SK-N-SH (cell line): Measurements from ENCODE around the gene CDKN2D. TPM values are rescaled to one million over a fixed set of nuclear protein-coding genes. Genes with fewer than 3 reads are reported as not detected.

ENCODE experiments used
- CTCF ChIA-PET: fragments of 300-600, 350-600 bp; formaldehyde crosslinking; extraction: SDS; loops from one replicate; lab custom pipeline; 2021; lab: Yijun Ruan, JAX
- POLR2A ChIA-PET: fragments of 350-600 bp; sonication (Branson Sonifier 250); formaldehyde crosslinking; extraction: SDS; loops from one replicate; lab custom pipeline; 2020; ENCODE audit warnings: antibody characterized with exemption, inconsistent platforms; lab: Yijun Ruan, JAX
- DNase-seq: peaks from one replicate; pipeline ENCODE4 v3.0.0; 2012
- H2AFZ ChIP-seq: fragments of 200-600 bp; sonication (generic); 2 replicates; pipeline ENCODE4 v1.8.1; 2016; ENCODE audit warnings: antibody characterized with exemption, mild to moderate bottlenecking, low read depth
- H3F3A ChIP-seq: fragments of 200-600 bp; sonication (generic); replicated peaks from 2 replicates; pipeline ENCODE3; 2016; ENCODE audit warnings: antibody characterized with exemption, mild to moderate bottlenecking; ENCODE audit not compliant: insufficient read depth
- H3K27ac ChIP-seq, 2 experiments: fragments of 200-500 bp in 1 of 2; fragments of 200-600 bp in 1 of 2; sonication (Bioruptor generic) in 1 of 2; sonication (generic), shearing (Covaris generic) in 1 of 2; 2 replicates each; pipeline versions ENCODE4 v1.5.1 to v1.6.1; 2014 to 2016; ENCODE audit warnings: low read depth in 2 of 2, inconsistent platforms in 1 of 2, low read length in 1 of 2, mild to moderate bottlenecking in 1 of 2, mixed read lengths in 1 of 2
- H3K27me3 ChIP-seq: fragments of 200-600 bp; sonication (generic), shearing (Covaris generic); 2 replicates; pipeline ENCODE4 v1.6.1; 2016; ENCODE audit warnings: mixed run types; ENCODE audit not compliant: insufficient read depth
- H3K36me3 ChIP-seq, 2 experiments: fragments of 200-500 bp in 1 of 2; fragments of 200-600 bp in 1 of 2; sonication (Bioruptor generic) in 1 of 2; sonication (generic) in 1 of 2; replicated peaks in 1 of 2; 2 replicates each; pipeline versions ENCODE3 to v1.5.1; 2014 to 2016; ENCODE audit warnings: low read length in 1 of 2, mild to moderate bottlenecking in 1 of 2; ENCODE audit not compliant: insufficient read depth in 2 of 2, control insufficient read depth in 1 of 2
- H3K4me1 ChIP-seq, 2 experiments: fragments of 200-500 bp in 1 of 2; fragments of 200-600 bp in 1 of 2; sonication (Bioruptor generic) in 1 of 2; sonication (generic), shearing (Covaris generic) in 1 of 2; 2 replicates each; pipeline versions ENCODE4 v1.5.1 to v1.6.1; 2014 to 2016; ENCODE audit warnings: low read depth in 1 of 2, low read length in 1 of 2, mixed run types in 1 of 2; ENCODE audit not compliant: insufficient read depth in 2 of 2, control insufficient read depth in 1 of 2
- H3K4me2 ChIP-seq: fragments of 200-600 bp; sonication (generic), shearing (Covaris generic); 2 replicates; pipeline ENCODE4 v1.6.1; 2017; ENCODE audit warnings: mixed run types
- H3K4me3 ChIP-seq, 2 experiments: fragments of 200-500 bp in 1 of 2; fragments of 200-600 bp in 1 of 2; sonication (Bioruptor generic) in 1 of 2; sonication (generic), shearing (Covaris generic) in 1 of 2; 2 replicates each; pipeline versions ENCODE4 v1.5.1 to v1.8.1; 2014 to 2016; ENCODE audit warnings: low read depth in 2 of 2, inconsistent platforms in 1 of 2, low read length in 1 of 2, mild to moderate bottlenecking in 1 of 2, mixed read lengths in 1 of 2, moderate library complexity in 1 of 2
- H3K79me2 ChIP-seq: fragments of 200-600 bp; sonication (generic); 2 replicates; pipeline ENCODE4 v1.8.1; 2017; ENCODE audit warnings: mild to moderate bottlenecking; ENCODE audit not compliant: insufficient read depth
- H3K9ac ChIP-seq: fragments of 200-600 bp; sonication (generic); 2 replicates; pipeline ENCODE4 v1.6.1; 2017; ENCODE audit warnings: mixed run types
- H3K9me2 ChIP-seq: fragments of 200-600 bp; sonication (generic); 2 replicates; pipeline ENCODE4 v1.6.1; 2017; ENCODE audit warnings: mixed run types
- H3K9me3 ChIP-seq: fragments of 200-600 bp; sonication (generic); 2 replicates; pipeline ENCODE4 v1.6.1; 2017; ENCODE audit warnings: mixed run types, mild to moderate bottlenecking, moderate library complexity
- H4K20me1 ChIP-seq: fragments of 200-600 bp; sonication (generic); 2 replicates; pipeline ENCODE4 v1.6.1; 2017; ENCODE audit warnings: mild to moderate bottlenecking, mixed run types; ENCODE audit not compliant: insufficient read depth
- EZH2phosphoT487 ChIP-seq: fragments of 200-600 bp; sonication (generic); IDR thresholded peaks from 2 replicates; pipeline ENCODE4 v1.6.1; 2017; ENCODE audit warnings: low read depth, mixed run types, mild to moderate bottlenecking, antibody characterized with exemption, moderate library complexity, borderline replicate concordance
- FOSL2 ChIP-seq: IDR thresholded peaks from 2 replicates; pipeline ENCODE4 v1.4.0; 2012; ENCODE audit warnings: low read depth, mild to moderate bottlenecking, moderate library complexity, borderline replicate concordance
- FOXM1 ChIP-seq: IDR thresholded peaks from 2 replicates; pipeline ENCODE4 v1.4.0; 2012; ENCODE audit warnings: low read depth, mild to moderate bottlenecking
- GABPA ChIP-seq: IDR thresholded peaks from 2 replicates; pipeline ENCODE4 v1.4.0; 2012; ENCODE audit warnings: low read depth, mild to moderate bottlenecking
- GATA2 ChIP-seq: sonication (generic); formaldehyde crosslinking; IDR thresholded peaks from 2 replicates; pipeline ENCODE4 v1.5.0; 2020; ENCODE audit warnings: mild to moderate bottlenecking, missing genetic modification reagents
- JUND ChIP-seq: IDR thresholded peaks from 2 replicates; pipeline ENCODE4 v1.4.0; 2012
- NFIC ChIP-seq: IDR thresholded peaks from 2 replicates; pipeline ENCODE4 v1.4.0; 2012; ENCODE audit warnings: borderline replicate concordance
- NRF1 ChIP-seq: IDR thresholded peaks from 2 replicates; pipeline ENCODE4 v1.6.1; 2012; ENCODE audit warnings: low read depth, mild to moderate bottlenecking, low read length
- SIN3A ChIP-seq: IDR thresholded peaks from 2 replicates; pipeline ENCODE4 v1.6.1; 2012; ENCODE audit warnings: low read depth, mild to moderate bottlenecking, low read length, moderate library complexity, borderline replicate concordance
- TEAD4 ChIP-seq: IDR thresholded peaks from 2 replicates; pipeline ENCODE4 v1.4.0; 2012; ENCODE audit warnings: mild to moderate bottlenecking, borderline replicate concordance; ENCODE audit not compliant: insufficient read depth
- USF2 ChIP-seq: fragments of 150-350 bp; IDR thresholded peaks from 2 replicates; pipeline ENCODE4 v1.6.1; 2017; ENCODE audit warnings: antibody characterized with exemption, low read length, low read depth, borderline replicate concordance
- YY1 ChIP-seq: IDR thresholded peaks from 2 replicates; pipeline ENCODE4 v1.4.0; 2012; ENCODE audit warnings: low read depth, mild to moderate bottlenecking
- ZBTB33 ChIP-seq: IDR thresholded peaks from 2 replicates; pipeline ENCODE4 v1.4.0; 2012; ENCODE audit warnings: low read depth, borderline replicate concordance
- WGBS: methylation state at CpG from one replicate; pipeline ENCODE4 v1.1.6; 2017; ENCODE audit warnings: low lambda C conversion rate; 5-methylcytosine and 5-hydroxymethylcytosine counted together
- polyA plus RNA-seq, 3 experiments: library from polyadenylated mRNA; depleted of rRNA; stranded (reverse); fragments of >200 nt; gene quantifications; 2 replicates each; pipeline ENCODE4 v1.2.3, GENCODE V29; 2012
- TF ChIP-seq, protein P1 (sequence below): IDR thresholded peaks from 2 replicates; pipeline ENCODE4 v1.4.0; 2012; ENCODE audit warnings: low read depth
- TF ChIP-seq, protein P2 (sequence below): fragments of 150-350 bp; IDR thresholded peaks from 2 replicates; pipeline ENCODE4 v1.6.1; 2016; ENCODE audit warnings: mild to moderate bottlenecking, low read depth, low read length
- TF ChIP-seq, protein P3 (sequence below): IDR thresholded peaks from 2 replicates; pipeline ENCODE4 v1.4.0; 2012; ENCODE audit warnings: low read depth, borderline replicate concordance

CDKN2D gene
- polyA plus RNA-seq, 1 of the 3 experiments (the other 2 are of a cell fraction): 13.1 TPM

DNA sequence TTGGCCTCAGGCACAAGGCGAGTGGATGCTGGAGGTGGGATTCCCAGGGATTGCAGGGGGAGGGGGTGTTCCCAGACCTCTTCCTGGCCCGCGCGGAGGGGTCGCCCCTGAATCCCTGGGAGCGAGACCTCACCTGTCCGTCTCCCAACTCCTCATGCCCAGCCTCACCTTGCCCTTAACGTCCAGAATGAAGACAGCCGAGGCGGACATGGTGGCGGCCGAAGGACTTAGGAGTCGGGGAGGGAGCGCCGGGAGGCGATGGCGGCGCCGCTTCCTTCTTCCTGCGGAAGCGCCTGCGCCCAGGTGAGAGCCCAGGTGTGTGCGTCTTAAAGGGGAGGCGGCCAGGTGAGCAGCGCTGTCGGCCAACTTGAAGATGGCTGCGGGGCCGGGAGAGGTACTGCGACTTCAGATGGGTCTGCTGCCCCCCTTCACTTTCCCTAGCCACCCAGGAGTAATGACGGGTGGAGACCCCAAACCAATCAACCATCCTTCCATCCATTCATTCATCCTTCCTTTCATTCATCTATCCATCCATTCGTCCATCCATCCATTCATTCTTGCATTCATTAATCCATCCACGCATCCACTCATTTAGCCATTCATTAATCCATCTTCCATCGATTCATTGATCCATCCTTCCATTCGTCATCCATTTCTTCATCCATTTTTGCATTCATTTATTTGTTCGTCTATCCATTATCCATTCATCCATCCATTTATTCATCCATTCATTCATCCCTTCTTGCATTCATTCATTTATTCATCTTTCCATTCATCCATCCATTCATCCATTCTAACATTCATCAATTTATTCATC is 18.5 kb upstream of the CDKN2D start, which contains the start of gene AP1M2:
AP1M2 (minus strand) TSS at position 291 of the 817 bp plus-strand sequence; CDS start at position 210, 81 bp downstream.
- WGBS: 32% methylated on average over 21 of the region's 35 CpGs
- Histone ChIP-seq H3K36me3 (no peaks in the 10 kb centered on the region), H3K9ac (no peak within 1 kb of the TSS), H3K9me2 (no peaks in the 10 kb centered on the region), H2AFZ (no peak within 1 kb of the TSS), H3K79me2 (no peaks in the 10 kb centered on the region), H3K4me2 (no peak within 1 kb of the TSS), H3F3A (no peaks in the 10 kb centered on the region), H3K4me1 (no peaks in the 10 kb centered on the region), H3K27ac (no peak within 1 kb of the TSS), H4K20me1 (no peaks in the 10 kb centered on the region), H3K4me3 (no peak within 1 kb of the TSS), H3K27me3 (peaks cover 23% of the 10 kb centered on the region; the same call in 1 of the 2 replicates), H3K9me3 (no peaks in the 10 kb centered on the region)
- ChIA-PET CTCF (interaction anchor here (8.2 to 9.1 kb wide), 2 partner anchors 59 to 112 kb away, joined by 163 to 330 read pairs; partner anchors contain the start of gene QTRT1), POLR2A (no interaction called here)
- DNase-seq: no peak
- TF ChIP-seq GATA2 (CRISPR knock-in tag) (no peak), GABPA (no peak), EZH2phosphoT487 (no peak), FOSL2 (no peak), ZBTB33 (no peak)
- TF ChIP-seq, protein P1, sequence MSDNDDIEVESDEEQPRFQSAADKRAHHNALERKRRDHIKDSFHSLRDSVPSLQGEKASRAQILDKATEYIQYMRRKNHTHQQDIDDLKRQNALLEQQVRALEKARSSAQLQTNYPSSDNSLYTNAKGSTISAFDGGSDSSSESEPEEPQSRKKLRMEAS: no peak
- TF ChIP-seq, protein P2, sequence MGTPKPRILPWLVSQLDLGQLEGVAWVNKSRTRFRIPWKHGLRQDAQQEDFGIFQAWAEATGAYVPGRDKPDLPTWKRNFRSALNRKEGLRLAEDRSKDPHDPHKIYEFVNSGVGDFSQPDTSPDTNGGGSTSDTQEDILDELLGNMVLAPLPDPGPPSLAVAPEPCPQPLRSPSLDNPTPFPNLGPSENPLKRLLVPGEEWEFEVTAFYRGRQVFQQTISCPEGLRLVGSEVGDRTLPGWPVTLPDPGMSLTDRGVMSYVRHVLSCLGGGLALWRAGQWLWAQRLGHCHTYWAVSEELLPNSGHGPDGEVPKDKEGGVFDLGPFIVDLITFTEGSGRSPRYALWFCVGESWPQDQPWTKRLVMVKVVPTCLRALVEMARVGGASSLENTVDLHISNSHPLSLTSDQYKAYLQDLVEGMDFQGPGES: no peak

DNA sequence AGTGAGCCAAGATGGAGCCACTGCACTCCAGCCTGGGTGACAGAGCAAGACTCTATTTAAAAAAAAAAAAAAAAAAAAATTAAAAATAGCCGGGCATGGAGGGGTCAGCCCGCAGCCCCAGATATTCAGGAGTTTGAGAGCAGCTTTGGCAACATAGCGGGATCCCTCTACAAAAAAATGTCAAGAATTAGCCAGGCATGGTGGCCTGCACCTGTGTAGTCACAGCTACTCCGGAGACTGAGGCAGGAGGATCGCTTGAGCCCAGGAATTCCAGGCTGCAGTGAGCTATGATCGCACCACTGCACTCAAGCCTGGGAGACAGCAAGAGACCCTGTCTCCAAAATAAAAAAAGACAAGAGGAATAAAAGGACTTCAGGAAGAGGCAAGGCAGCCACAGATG is 17.6 kb upstream of the CDKN2D start:
- Histone ChIP-seq H3K79me2 (no peaks in the 10 kb centered on the region), H3K4me3 (no peak overlapping the region), H3K4me2 (no peak overlapping the region), H3F3A (no peaks in the 10 kb centered on the region), H3K36me3 (no peaks in the 10 kb centered on the region), H3K9ac (no peak overlapping the region), H2AFZ (no peak overlapping the region), H3K9me2 (no peaks in the 10 kb centered on the region), H3K27ac (no peak overlapping the region), H3K9me3 (no peaks in the 10 kb centered on the region), H3K4me1 (no peaks in the 10 kb centered on the region; a peak in 1 of 4 replicates), H4K20me1 (no peaks in the 10 kb centered on the region), H3K27me3 (peaks cover 23% of the 10 kb centered on the region; the same call in 1 of the 2 replicates)
- POLR2A ChIA-PET: interaction anchor here (0.6 kb wide), 1 partner anchor 57 kb away, joined by 3 read pairs; no protein-coding TSS in a partner anchor
- no peak for DNase-seq
- 40% methylated on average over 6 of the region's 6 CpGs for WGBS
- CTCF ChIA-PET: interaction anchor here (8.2 to 9.1 kb wide), 2 partner anchors 60 to 112 kb away, joined by 163 to 330 read pairs; partner anchors contain the start of gene QTRT1
- TF ChIP-seq, protein P3, sequence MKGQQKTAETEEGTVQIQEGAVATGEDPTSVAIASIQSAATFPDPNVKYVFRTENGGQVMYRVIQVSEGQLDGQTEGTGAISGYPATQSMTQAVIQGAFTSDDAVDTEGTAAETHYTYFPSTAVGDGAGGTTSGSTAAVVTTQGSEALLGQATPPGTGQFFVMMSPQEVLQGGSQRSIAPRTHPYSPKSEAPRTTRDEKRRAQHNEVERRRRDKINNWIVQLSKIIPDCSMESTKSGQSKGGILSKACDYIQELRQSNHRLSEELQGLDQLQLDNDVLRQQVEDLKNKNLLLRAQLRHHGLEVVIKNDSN: no peak
- no peak for TF ChIP-seq JUND
- TF ChIP-seq YY1: no peak
- TF ChIP-seq GATA2 (CRISPR knock-in tag): no peak
- no peak for TF ChIP-seq GABPA
- TF ChIP-seq NRF1: no peak
- TF ChIP-seq TEAD4: no peak
- no peak for TF ChIP-seq ZBTB33
- no peak for TF ChIP-seq SIN3A
- TF ChIP-seq NFIC: no peak
- TF ChIP-seq FOXM1: no peak
- no peak for TF ChIP-seq USF2
